ENCODE data around the gene ATP6V0C.

Gene ATP6V0C

GRCh38 chr16:2470603-2471015 is 43.1 kb upstream of the ATP6V0C start:
- Histone ChIP-seq H3K14ac (ENCODE audit: low read length) (peak overlapping the region; percentile 5), H3K4me2 (ENCODE audit: insufficient read depth, low read length, poor library complexity, severe bottlenecking) (peak overlapping the region; percentile 49), H3K36me3 (replicated peaks in 1 of 2; ENCODE audit: control insufficient read depth in 2 of 2, insufficient read depth in 2 of 2, low read length in 2 of 2) (peaks cover 0 to under 1% of the 10 kb centered on the region in 2 donors), H3K4ac (ENCODE audit: low read length) (peak overlapping the region; percentile 38), H3K9ac (ENCODE audit: low read depth, low read length, poor library complexity) (peak overlapping the region; percentile 53), H4K91ac (ENCODE audit: low read depth, low read length, poor library complexity) (no peak overlapping the region), H2BK12ac (ENCODE audit: low read length) (peak overlapping the region; percentile 98), H3K4me3 (ENCODE audit: low read length in 2 of 2) (peak overlapping the region in 1 of 2 donors; percentile 45), H3K27me3 (ENCODE audit: control insufficient read depth in 3 of 3, insufficient read depth in 3 of 3, low read depth in 1 of 3, low read length in 3 of 3) (peaks cover 0 to 14% (median 0%) of the 10 kb centered on the region in 3 experiments), H3K27ac (replicated peaks; ENCODE audit: low read length) (no peak overlapping the region), H2BK120ac (ENCODE audit: low read depth, low read length) (peak overlapping the region; percentile 95), H2BK5ac (ENCODE audit: low read length) (peak overlapping the region; percentile 95), H3K23ac (ENCODE audit: low read depth, low read length, poor library complexity) (peak overlapping the region; percentile 3), H2AFZ (ENCODE audit: low read length) (peak overlapping the region; percentile 90), H3K4me1 (ENCODE audit: control insufficient read depth in 2 of 2, insufficient read depth in 1 of 2, low read depth in 1 of 2, low read length in 2 of 2) (peaks cover 32 to 41% of the 10 kb centered on the region in 2 donors), H3K18ac (ENCODE audit: low read length) (peak overlapping the region; percentile 95), H3K9me3 (replicated peaks in 1 of 2; ENCODE audit: control insufficient read depth in 2 of 2, insufficient read depth in 1 of 2, low read depth in 1 of 2, low read length in 2 of 2) (no peaks in the 10 kb centered on the region), H2AK5ac (ENCODE audit: low read depth, low read length) (peak overlapping the region; percentile 100), H4K8ac (ENCODE audit: low read depth, low read length) (peak overlapping the region; percentile 7), H3K79me1 (ENCODE audit: low read depth, low read length) (peaks cover 11% of the 10 kb centered on the region), H2BK15ac (ENCODE audit: low read length) (peak overlapping the region; percentile 88)
- WGBS, 2 donors (ENCODE audit: extremely low coverage in 2 of 2, insufficient read length in 2 of 2, insufficient replicate concordance in 1 of 2): no CpG with 5 or more reads among the region's 9 CpGs
- no peak for DNase-seq (ENCODE audit: low spot score)

GRCh38 chr16:2471016-2471652 is 42.6 kb upstream of the ATP6V0C start, which contains the start of gene NTN3:
NTN3 (plus strand) TSS chr16:2471297; CDS start chr16:2471702, 405 bp downstream.
- peak; percentile 79 for DNase-seq (ENCODE audit: low spot score)
- Histone ChIP-seq H3K23ac (ENCODE audit: low read depth, low read length, poor library complexity) (peak within 1 kb of the TSS; percentile 98), H4K8ac (ENCODE audit: low read depth, low read length) (peak within 1 kb of the TSS; percentile 7), H3K9me3 (replicated peaks in 1 of 2; ENCODE audit: control insufficient read depth in 2 of 2, insufficient read depth in 1 of 2, low read depth in 1 of 2, low read length in 2 of 2) (no peaks in the 10 kb centered on the region), H2BK120ac (ENCODE audit: low read depth, low read length) (peak within 1 kb of the TSS; percentile 96), H3K4me3 (ENCODE audit: low read length in 2 of 2) (peak within 1 kb of the TSS; percentile 45 to 70), H3K9ac (ENCODE audit: low read depth, low read length, poor library complexity) (peak within 1 kb of the TSS; percentile 84), H3K4me2 (ENCODE audit: insufficient read depth, low read length, poor library complexity, severe bottlenecking) (peak within 1 kb of the TSS; percentile 62), H3K27me3 (ENCODE audit: control insufficient read depth in 3 of 3, insufficient read depth in 3 of 3, low read depth in 1 of 3, low read length in 3 of 3) (peaks cover 0 to 19% (median 0%) of the 10 kb centered on the region in 3 experiments), H2BK15ac (ENCODE audit: low read length) (peak within 1 kb of the TSS; percentile 88), H3K79me1 (ENCODE audit: low read depth, low read length) (peaks cover 11% of the 10 kb centered on the region), H3K4ac (ENCODE audit: low read length) (peak within 1 kb of the TSS; percentile 98), H3K4me1 (ENCODE audit: control insufficient read depth in 2 of 2, insufficient read depth in 1 of 2, low read depth in 1 of 2, low read length in 2 of 2) (peaks cover 35 to 43% of the 10 kb centered on the region in 2 donors), H3K36me3 (replicated peaks in 1 of 2; ENCODE audit: control insufficient read depth in 2 of 2, insufficient read depth in 2 of 2, low read length in 2 of 2) (no peaks in the 10 kb centered on the region), H3K14ac (ENCODE audit: low read length) (peak within 1 kb of the TSS; percentile 9), H3K27ac (replicated peaks; ENCODE audit: low read length) (peak within 1 kb of the TSS; percentile 35), H2AFZ (ENCODE audit: low read length) (peak within 1 kb of the TSS; percentile 90), H4K91ac (ENCODE audit: low read depth, low read length, poor library complexity) (no peak within 1 kb of the TSS), H2BK12ac (ENCODE audit: low read length) (peak within 1 kb of the TSS; percentile 98), H3K18ac (ENCODE audit: low read length) (peak within 1 kb of the TSS; percentile 98), H2BK5ac (ENCODE audit: low read length) (peak within 1 kb of the TSS; percentile 95), H2AK5ac (ENCODE audit: low read depth, low read length) (peak within 1 kb of the TSS; percentile 100)
- WGBS, 2 donors (ENCODE audit: extremely low coverage in 2 of 2, insufficient read length in 2 of 2, insufficient replicate concordance in 1 of 2): no CpG with 5 or more reads among the region's 59 CpGs

GRCh38 chr16:2471653-2472487 is 41.9 kb upstream of the ATP6V0C start:
- Histone ChIP-seq H3K18ac (ENCODE audit: low read length) (peak overlapping the region; percentile 98), H3K4ac (ENCODE audit: low read length) (peak overlapping the region; percentile 89), H3K4me1 (ENCODE audit: control insufficient read depth in 2 of 2, insufficient read depth in 1 of 2, low read depth in 1 of 2, low read length in 2 of 2) (peaks cover 35 to 43% of the 10 kb centered on the region in 2 donors), H2BK120ac (ENCODE audit: low read depth, low read length) (peak overlapping the region; percentile 96), H2BK15ac (ENCODE audit: low read length) (peak overlapping the region; percentile 87), H3K27ac (replicated peaks; ENCODE audit: low read length) (peak overlapping the region; percentile 35), H3K9me3 (replicated peaks in 1 of 2; ENCODE audit: control insufficient read depth in 2 of 2, insufficient read depth in 1 of 2, low read depth in 1 of 2, low read length in 2 of 2) (no peaks in the 10 kb centered on the region), H3K36me3 (replicated peaks in 1 of 2; ENCODE audit: control insufficient read depth in 2 of 2, insufficient read depth in 2 of 2, low read length in 2 of 2) (no peaks in the 10 kb centered on the region), H3K79me1 (ENCODE audit: low read depth, low read length) (peaks cover 11% of the 10 kb centered on the region), H2BK12ac (ENCODE audit: low read length) (peak overlapping the region; percentile 14), H3K4me2 (ENCODE audit: insufficient read depth, low read length, poor library complexity, severe bottlenecking) (peak overlapping the region; percentile 62), H3K23ac (ENCODE audit: low read depth, low read length, poor library complexity) (peak overlapping the region; percentile 98), H2AK5ac (ENCODE audit: low read depth, low read length) (peak overlapping the region; percentile 100), H3K4me3 (ENCODE audit: low read length in 2 of 2) (peak overlapping the region; percentile 45 to 70), H4K8ac (ENCODE audit: low read depth, low read length) (peak overlapping the region; percentile 65), H2BK5ac (ENCODE audit: low read length) (peak overlapping the region; percentile 87), H2AFZ (ENCODE audit: low read length) (peak overlapping the region; percentile 90), H3K27me3 (ENCODE audit: control insufficient read depth in 3 of 3, insufficient read depth in 3 of 3, low read depth in 1 of 3, low read length in 3 of 3) (peaks cover 0 to 24% (median 0%) of the 10 kb centered on the region in 3 experiments), H4K91ac (ENCODE audit: low read depth, low read length, poor library complexity) (no peak overlapping the region), H3K9ac (ENCODE audit: low read depth, low read length, poor library complexity) (peak overlapping the region; percentile 84), H3K14ac (ENCODE audit: low read length) (peak overlapping the region; percentile 94)
- no peak for DNase-seq (ENCODE audit: low spot score)
- no CpG with 5 or more reads among the region's 61 CpGs for WGBS, 2 donors (ENCODE audit: extremely low coverage in 2 of 2, insufficient read length in 2 of 2, insufficient replicate concordance in 1 of 2)
